Liver (tissue), 3 donors: ENCODE measurements around the gene ZNF724.
A peak's percentile ranks its signal among the peaks of the same experiment; 100 is the strongest.

ENCODE experiments used
- EGR1 ChIP-seq, 2 donors: IDR thresholded peaks; 2 replicates each; pipeline ENCODE4 v1.6.1; 2016 to 2018; ENCODE audit warnings: antibody characterized with exemption in 2 of 2, low read depth in 2 of 2
- GABPA ChIP-seq, 2 donors: IDR thresholded peaks in 1 of 2; conservative IDR thresholded peaks in 1 of 2; 2 replicates each; pipeline ENCODE4 v1.6.1; 2016; ENCODE audit warnings: antibody characterized with exemption in 2 of 2, mild to moderate bottlenecking in 1 of 2, moderate library complexity in 1 of 2
- JUND ChIP-seq, 2 donors: IDR thresholded peaks; 2 replicates each; pipeline ENCODE4 v1.6.1; 2016; ENCODE audit warnings: antibody characterized with exemption in 2 of 2
- YY1 ChIP-seq: IDR thresholded peaks from 2 replicates; pipeline ENCODE4 v1.6.1; 2016; ENCODE audit warnings: antibody characterized with exemption, mild to moderate bottlenecking
- TF ChIP-seq, protein P1 (sequence below): IDR thresholded peaks from 2 replicates; pipeline ENCODE4 v1.6.1; 2016; ENCODE audit warnings: antibody characterized with exemption
- TF ChIP-seq, protein P2 (sequence below): fragments of 150-350 bp; IDR thresholded peaks from 2 replicates; pipeline ENCODE4 v1.5.1; 2017; ENCODE audit warnings: improper control_type of control experiment, low read depth, low read length; ENCODE audit not compliant: missing input control
- donor health status: healthy.
- donor health status: healthy.

DNA sequence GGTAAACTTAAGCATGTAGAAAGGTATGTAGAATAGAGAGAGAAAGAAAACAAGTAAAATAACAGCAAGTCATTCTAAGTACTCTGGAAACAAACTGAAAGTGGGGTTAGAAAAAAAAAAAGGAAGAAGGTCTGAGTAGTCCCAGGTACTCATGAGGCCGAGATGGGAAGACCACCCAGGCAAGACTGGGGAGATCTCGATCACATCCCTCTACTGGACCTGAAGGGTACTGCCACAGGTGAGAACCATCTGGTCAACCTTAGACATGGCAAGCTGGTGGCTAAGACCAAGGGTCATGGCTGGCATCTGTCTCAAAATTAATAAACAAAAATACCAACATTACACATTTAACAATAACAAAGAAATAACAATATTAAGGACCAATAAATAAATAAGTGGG is 36.3 kb upstream of the ZNF724 start:
- TF ChIP-seq, protein P1, sequence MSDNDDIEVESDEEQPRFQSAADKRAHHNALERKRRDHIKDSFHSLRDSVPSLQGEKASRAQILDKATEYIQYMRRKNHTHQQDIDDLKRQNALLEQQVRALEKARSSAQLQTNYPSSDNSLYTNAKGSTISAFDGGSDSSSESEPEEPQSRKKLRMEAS, result no peak
- TF ChIP-seq, protein P2, sequence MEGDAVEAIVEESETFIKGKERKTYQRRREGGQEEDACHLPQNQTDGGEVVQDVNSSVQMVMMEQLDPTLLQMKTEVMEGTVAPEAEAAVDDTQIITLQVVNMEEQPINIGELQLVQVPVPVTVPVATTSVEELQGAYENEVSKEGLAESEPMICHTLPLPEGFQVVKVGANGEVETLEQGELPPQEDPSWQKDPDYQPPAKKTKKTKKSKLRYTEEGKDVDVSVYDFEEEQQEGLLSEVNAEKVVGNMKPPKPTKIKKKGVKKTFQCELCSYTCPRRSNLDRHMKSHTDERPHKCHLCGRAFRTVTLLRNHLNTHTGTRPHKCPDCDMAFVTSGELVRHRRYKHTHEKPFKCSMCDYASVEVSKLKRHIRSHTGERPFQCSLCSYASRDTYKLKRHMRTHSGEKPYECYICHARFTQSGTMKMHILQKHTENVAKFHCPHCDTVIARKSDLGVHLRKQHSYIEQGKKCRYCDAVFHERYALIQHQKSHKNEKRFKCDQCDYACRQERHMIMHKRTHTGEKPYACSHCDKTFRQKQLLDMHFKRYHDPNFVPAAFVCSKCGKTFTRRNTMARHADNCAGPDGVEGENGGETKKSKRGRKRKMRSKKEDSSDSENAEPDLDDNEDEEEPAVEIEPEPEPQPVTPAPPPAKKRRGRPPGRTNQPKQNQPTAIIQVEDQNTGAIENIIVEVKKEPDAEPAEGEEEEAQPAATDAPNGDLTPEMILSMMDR, result peak; percentile 15
- no peak for TF ChIP-seq JUND (IDR thresholded peaks at IDR 0.05)
- no peak for TF ChIP-seq YY1
- TF ChIP-seq EGR1 (IDR thresholded peaks at IDR 0.05; ENCODE audit: low read depth in 2 of 2), result no peak
- TF ChIP-seq GABPA (IDR thresholded peaks at IDR 0.05 in 1 of 2, conservative IDR thresholded peaks at IDR 0.05 in 1 of 2), result no peak
